Naive thymus-derived CD8-positive, alpha-beta T cell (primary cell): ENCODE results near the gene LMX1A. TPM values are rescaled to one million over a fixed set of nuclear protein-coding genes. Genes with fewer than 3 reads are reported as not detected.

Experiments used
- ATAC-seq, 2 donors: fragments of 150-1000 bp; cut with Tn5 transposase in 1 of 2; sonication (Bioruptor Pico), chemical (Tn5 transposase) in 1 of 2; 1 replicate in 1 of 2; 2 replicates in 1 of 2; pipeline ENCODE4 v1.10.0; 2021; ENCODE audit warnings: mild to moderate bottlenecking in 2 of 2, moderate library complexity in 2 of 2
- POLR2A ChIA-PET: fragments of 350-600 bp; sonication (Branson Sonifier 250); formaldehyde crosslinking; loops from one replicate; lab custom pipeline; 2021; ENCODE audit warnings: antibody characterized with exemption; lab: Charles Lee
- DNase-seq, 10 donors: peaks; one replicate each; pipeline versions ENCODE4 v3.0.0 to v3.0.0-alpha.2; 2020 to 2022
- H3K27ac Mint-ChIP-seq, 10 donors: one replicate each; pipeline ENCODE4 v1.8.0; 2020 to 2022; ENCODE audit warnings: mild to moderate bottlenecking in 10 of 10, mixed read lengths in 10 of 10, moderate library complexity in 4 of 10, inconsistent platforms in 1 of 10
- H3K27me3 Mint-ChIP-seq, 5 donors: one replicate each; pipeline ENCODE4 v1.8.0; 2021 to 2022; ENCODE audit warnings: mixed read lengths in 5 of 5
- H3K36me3 Mint-ChIP-seq, 3 donors: one replicate each; pipeline ENCODE4 v1.8.0; 2020 to 2022; ENCODE audit warnings: mixed read lengths in 3 of 3, mild to moderate bottlenecking in 2 of 3, inconsistent platforms in 1 of 3
- H3K4me1 Mint-ChIP-seq, 4 donors: one replicate each; pipeline ENCODE4 v1.8.0; 2021 to 2022; ENCODE audit warnings: mixed read lengths in 4 of 4
- H3K4me3 Mint-ChIP-seq, 10 donors: one replicate each; pipeline ENCODE4 v1.8.0; 2020 to 2022; ENCODE audit warnings: mild to moderate bottlenecking in 10 of 10, mixed read lengths in 10 of 10, moderate library complexity in 6 of 10, inconsistent platforms in 1 of 10
- H3K9me3 Mint-ChIP-seq, 9 donors: one replicate each; pipeline ENCODE4 v1.8.0; 2020 to 2022; ENCODE audit warnings: mixed read lengths in 9 of 9, mild to moderate bottlenecking in 3 of 9, inconsistent platforms in 1 of 9, moderate library complexity in 1 of 9
- polyA plus RNA-seq, 3 donors: library from polyadenylated mRNA; unstranded; fragments of 300-500 nt; fragmentation: Illumina TruSeq; gene quantifications; one replicate each; pipeline ENCODE4 v1.2.3, GENCODE V29; 2021
- total RNA-seq, 8 experiments: library from RNA in 2 of 8; stranded (reverse) in 2 of 8; gene quantifications; one replicate each; pipeline ENCODE4 v1.2.3 and lab custom pipeline; 2021 to 2026

LMX1A gene
- total and polyA plus RNA-seq, 5 experiments from 2014 or later = not detected

GRCh38 chr1:165303386-165303785 is 53.1 kb downstream of the LMX1A start:
- peak overlapping the region in 1 of 10 donors; percentile 54 for H3K27ac Mint-ChIP-seq
- H3K4me1 Mint-ChIP-seq = no peaks in the 10 kb centered on the region
- DNase-seq (no peak), ATAC-seq (no peak)
- no peaks in the 10 kb centered on the region for H3K36me3 Mint-ChIP-seq
- peaks cover 0 to 5% (median 0%) of the 10 kb centered on the region in 9 donors for H3K9me3 Mint-ChIP-seq
- H3K27me3 Mint-ChIP-seq = peaks cover 3 to 45% (median 28%) of the 10 kb centered on the region in 5 donors
- no peak overlapping the region for H3K4me3 Mint-ChIP-seq
- POLR2A ChIA-PET = no interaction called here

DNA sequence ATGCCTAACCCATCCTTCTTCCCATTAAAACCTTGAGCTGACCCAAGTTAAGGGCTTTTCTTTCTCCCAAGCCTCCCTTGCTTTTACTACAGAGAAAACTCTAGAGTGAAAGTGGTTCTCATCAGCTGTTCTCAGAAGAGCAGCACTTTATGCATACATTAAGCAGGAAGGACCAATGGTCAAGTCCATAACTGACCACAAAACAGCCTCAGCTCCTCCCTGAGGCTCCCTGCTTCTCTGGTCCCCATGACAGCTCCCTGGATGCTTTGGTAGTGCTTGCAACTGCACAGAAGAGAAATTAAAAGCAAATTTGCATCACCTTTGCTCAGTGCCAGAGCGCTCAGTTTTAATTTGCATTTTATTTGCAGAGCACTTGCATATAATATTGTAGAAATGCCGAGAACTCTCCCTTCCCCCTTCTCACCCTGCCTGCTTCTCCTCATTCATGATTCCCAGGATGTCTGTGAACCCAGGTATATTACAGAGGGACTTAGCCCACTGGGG is 56.1 kb downstream of the LMX1A start:
- Mint-ChIP-seq H3K9me3 (peaks cover 0 to 5% (median 0%) of the 10 kb centered on the region in 9 donors), H3K27me3 (peaks cover 2 to 45% (median 18%) of the 10 kb centered on the region in 5 donors), H3K27ac (no peak overlapping the region), H3K4me1 (no peaks in the 10 kb centered on the region), H3K36me3 (no peaks in the 10 kb centered on the region), H3K4me3 (no peak overlapping the region)
- POLR2A ChIA-PET = no interaction called here
- DNase-seq (no peak), ATAC-seq (no peak)

DNA sequence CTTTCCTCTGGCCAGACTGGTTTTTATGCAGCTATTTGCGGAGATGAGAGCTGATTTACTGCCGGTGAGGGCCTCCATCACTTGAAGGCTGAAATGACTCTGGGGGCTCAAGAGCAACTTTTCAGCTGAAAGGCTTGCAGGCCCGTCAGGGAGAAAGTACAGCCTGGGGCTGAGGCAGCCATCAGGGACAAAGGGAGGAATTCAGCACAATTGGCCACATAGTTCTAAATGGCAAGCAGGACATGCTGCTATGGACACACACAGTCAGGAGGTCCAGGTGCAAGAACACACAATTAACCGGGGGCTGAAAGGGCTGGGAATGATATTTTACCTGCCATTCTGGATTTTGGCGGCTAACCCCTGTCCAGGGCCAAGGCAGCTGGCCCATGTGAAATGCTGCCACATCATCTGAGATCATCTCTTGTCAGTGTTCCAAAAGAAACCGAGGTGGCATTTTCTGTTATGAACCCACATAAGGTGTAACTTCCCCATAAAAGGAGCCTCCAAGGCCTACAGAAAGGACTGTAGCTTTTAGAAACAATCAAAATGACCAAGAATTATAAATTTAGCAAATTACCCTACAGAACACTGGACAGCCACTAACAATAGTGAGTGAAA is 58.2 kb downstream of the LMX1A start:
- ATAC-seq = no peak
- H3K36me3 Mint-ChIP-seq = no peaks in the 10 kb centered on the region
- POLR2A ChIA-PET = no interaction called here
- H3K4me3 Mint-ChIP-seq = no peak overlapping the region
- H3K9me3 Mint-ChIP-seq = peaks cover 0 to 5% (median 0%) of the 10 kb centered on the region in 9 donors
- peaks cover 2 to 23% (median 9%) of the 10 kb centered on the region in 5 donors for H3K27me3 Mint-ChIP-seq
- H3K27ac Mint-ChIP-seq = no peak overlapping the region
- no peak for DNase-seq
- no peaks in the 10 kb centered on the region for H3K4me1 Mint-ChIP-seq

DNA sequence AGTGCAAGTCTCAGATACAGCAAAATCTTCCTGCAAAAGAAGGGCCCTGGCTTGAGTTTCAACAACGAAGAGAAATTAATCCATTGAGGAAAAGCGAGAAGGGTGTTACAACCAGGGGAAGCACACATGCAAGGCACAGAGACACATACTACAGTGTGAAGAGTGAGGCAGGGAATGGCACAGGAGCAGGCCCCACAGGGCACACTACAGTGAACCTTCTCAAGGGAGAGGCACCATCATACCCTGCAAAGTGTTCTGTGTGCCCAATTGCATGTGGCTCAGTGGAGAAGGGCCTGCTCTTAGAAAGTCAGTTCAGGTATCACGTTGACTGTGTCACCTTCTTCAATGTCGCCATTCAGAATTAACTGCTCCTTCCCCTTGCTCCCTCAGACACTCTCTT is 60.3 kb downstream of the LMX1A start:
- ATAC-seq = no peak
- no peak overlapping the region for H3K27ac Mint-ChIP-seq
- H3K4me1 Mint-ChIP-seq = no peaks in the 10 kb centered on the region

DNA sequence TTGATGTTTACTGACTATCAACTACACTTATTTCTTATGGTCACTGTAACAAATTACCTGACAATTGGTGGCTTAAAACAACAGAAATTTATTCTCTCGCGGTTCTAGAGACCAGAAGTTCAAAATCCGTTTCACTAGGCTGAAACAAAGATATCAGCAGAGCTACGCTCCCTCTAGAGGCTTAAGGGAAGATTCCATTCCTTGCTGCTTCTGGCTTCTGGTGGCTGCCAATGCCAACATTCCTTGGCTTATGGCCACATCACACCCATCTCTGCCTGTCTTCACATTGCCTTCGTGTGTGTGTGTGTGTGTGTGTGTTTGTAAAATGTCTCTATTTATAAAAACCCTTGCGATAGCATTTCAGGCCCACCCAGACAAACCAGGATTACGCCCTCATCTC is 66.4 kb downstream of the LMX1A start:
- no peak for DNase-seq
- Mint-ChIP-seq H3K9me3 (peaks cover 0 to 5% (median 0%) of the 10 kb centered on the region in 9 donors), H3K27me3 (peaks cover 10 to 45% (median 14%) of the 10 kb centered on the region in 5 donors), H3K36me3 (no peaks in the 10 kb centered on the region), H3K4me1 (no peaks in the 10 kb centered on the region), H3K4me3 (no peak overlapping the region), H3K27ac (no peak overlapping the region)
- POLR2A ChIA-PET = no interaction called here
- no peak for ATAC-seq

More for the DNA sequence above, 60.3 kb downstream of the LMX1A start:
- POLR2A ChIA-PET = no interaction called here
- Mint-ChIP-seq H3K9me3 (peaks cover 0 to 5% (median 0%) of the 10 kb centered on the region in 9 donors), H3K36me3 (no peaks in the 10 kb centered on the region), H3K27me3 (peaks cover 3 to 16% (median 6%) of the 10 kb centered on the region in 5 donors), H3K4me3 (no peak overlapping the region)
- DNase-seq = no peak

- DNase-seq (no peak), ATAC-seq (no peak)
- POLR2A ChIA-PET = no interaction called here
- Mint-ChIP-seq H3K27ac (no peak overlapping the region), H3K4me1 (no peaks in the 10 kb centered on the region), H3K27me3 (peaks cover 10 to 51% (median 17%) of the 10 kb centered on the region in 5 donors), H3K4me3 (no peak overlapping the region), H3K9me3 (peaks cover 0 to 5% (median 0%) of the 10 kb centered on the region in 9 donors), H3K36me3 (no peaks in the 10 kb centered on the region)
Observed at GRCh38 chr1:165289556-165289955, 67.0 kb downstream of the LMX1A start.

DNA sequence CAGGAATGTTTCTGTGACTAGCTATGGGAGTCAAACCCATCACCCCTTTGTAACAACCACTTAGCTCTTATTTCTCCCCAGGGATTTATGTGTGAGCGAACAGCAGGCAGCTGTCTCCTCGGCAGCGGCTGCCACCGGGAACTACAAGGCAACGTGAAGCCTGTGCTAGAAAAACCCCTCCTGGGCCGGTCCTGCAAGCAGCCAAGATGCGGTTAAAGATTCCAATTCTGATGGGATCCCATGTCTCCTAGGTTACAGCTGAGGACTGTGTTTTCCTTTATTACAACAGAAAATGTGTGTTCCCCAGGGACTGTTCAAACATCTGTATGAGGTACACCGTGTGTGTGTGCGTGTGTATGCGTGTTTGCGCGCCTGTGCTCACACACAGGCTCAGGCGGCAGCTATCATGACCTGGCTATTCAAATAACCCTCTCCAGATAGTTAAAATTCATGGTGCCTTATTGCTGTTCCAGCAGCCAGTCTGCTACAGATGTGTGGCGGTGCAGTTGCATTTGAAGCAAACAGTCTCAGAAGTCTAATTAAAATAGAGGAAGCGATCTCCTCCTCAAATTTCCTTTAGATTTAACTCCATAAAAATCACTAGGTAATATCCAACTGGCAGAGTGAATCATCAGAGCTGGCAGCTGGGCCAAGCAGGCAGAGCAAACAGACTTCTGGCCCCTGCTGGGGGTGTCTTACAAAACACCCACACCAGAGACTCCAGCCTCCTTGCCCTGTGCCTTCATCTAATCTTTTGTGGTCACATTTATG is 68.0 kb downstream of the LMX1A start:
- Mint-ChIP-seq H3K4me3 (no peak overlapping the region), H3K9me3 (peaks cover 0 to 5% (median 0%) of the 10 kb centered on the region in 9 donors), H3K27me3 (peaks cover 12 to 62% (median 23%) of the 10 kb centered on the region in 5 donors), H3K36me3 (no peaks in the 10 kb centered on the region), H3K4me1 (no peaks in the 10 kb centered on the region), H3K27ac (no peak overlapping the region)
- POLR2A ChIA-PET = no interaction called here
- ATAC-seq (no peak), DNase-seq (no peak)

DNA sequence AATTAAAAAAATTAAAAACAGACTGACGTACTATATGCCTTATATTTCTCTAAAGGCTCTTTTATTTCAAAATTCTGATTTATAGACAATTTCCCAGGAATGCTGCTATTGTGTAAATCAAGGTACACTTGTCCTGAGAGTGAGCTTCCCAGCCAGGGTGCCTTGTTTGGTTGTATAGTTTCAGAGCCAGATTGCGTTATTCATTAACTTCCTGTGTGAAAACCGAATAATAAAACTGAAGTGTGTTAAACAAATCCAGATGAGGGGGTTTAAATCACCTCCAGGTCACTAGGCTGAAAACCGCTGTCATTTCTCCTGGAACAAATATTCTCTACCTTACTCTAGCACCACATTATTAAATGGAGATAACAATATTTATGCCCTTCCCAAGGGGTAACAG is 68.7 kb downstream of the LMX1A start:
- Mint-ChIP-seq H3K4me3 (no peak overlapping the region), H3K36me3 (no peaks in the 10 kb centered on the region), H3K27me3 (peaks cover 15 to 69% (median 27%) of the 10 kb centered on the region in 5 donors), H3K27ac (no peak overlapping the region), H3K4me1 (peaks cover 0 to 2% (median 0%) of the 10 kb centered on the region in 4 donors), H3K9me3 (peaks cover 0 to 5% (median 0%) of the 10 kb centered on the region in 9 donors)
- no peak for ATAC-seq
- no peak for DNase-seq
- POLR2A ChIA-PET = no interaction called here

DNA sequence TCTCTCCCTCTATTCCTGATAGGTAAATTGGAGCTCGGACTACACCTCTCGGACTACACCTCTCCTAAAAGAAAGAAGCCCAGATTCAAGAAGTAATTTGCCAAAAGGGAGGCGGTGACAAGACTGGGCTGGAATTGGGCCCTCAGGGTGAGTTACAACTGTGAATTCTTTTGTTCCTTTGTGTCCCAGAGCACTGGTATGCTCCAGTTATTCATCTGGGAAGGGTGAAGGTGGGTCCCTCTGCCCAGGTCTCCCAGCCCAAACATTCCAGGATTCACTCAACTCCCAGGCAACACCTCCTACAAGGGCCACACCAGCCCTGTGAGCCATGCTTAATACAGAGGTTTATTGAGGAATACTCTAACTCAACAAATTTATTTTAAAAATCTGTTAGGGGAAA is 69.2 kb downstream of the LMX1A start:
- Mint-ChIP-seq H3K9me3 (peaks cover 0 to 5% (median 0%) of the 10 kb centered on the region in 9 donors), H3K4me3 (no peak overlapping the region), H3K4me1 (peaks cover 0 to 2% (median 0%) of the 10 kb centered on the region in 4 donors), H3K27me3 (peaks cover 14 to 74% (median 31%) of the 10 kb centered on the region in 5 donors), H3K36me3 (no peaks in the 10 kb centered on the region), H3K27ac (peak overlapping the region in 1 of 10 donors; percentile 35)
- DNase-seq (no peak), ATAC-seq (no peak)
- POLR2A ChIA-PET = no interaction called here

DNA sequence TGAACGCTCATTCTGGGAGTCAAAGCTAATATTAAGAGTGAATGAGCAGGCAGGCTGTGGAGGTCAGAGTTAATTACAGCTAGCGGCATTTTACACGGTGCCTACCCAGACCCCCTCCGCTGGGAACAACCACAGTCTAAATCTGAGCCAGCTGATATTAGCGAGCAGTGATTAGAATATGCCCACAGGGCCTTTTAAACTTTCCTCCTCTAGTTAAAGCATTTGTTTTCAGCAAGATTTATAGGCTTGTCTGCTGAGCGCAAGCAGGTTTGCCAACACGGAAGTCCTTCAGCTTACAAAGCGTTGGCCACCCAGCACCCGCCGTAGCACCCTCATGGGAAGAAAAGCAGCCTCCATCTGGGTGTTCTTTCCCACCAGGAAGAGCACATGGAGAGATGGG is 72.1 kb downstream of the LMX1A start:
- Mint-ChIP-seq H3K27me3 (peaks cover 15 to 67% (median 35%) of the 10 kb centered on the region in 5 donors), H3K36me3 (no peaks in the 10 kb centered on the region), H3K4me1 (peaks cover 0 to 2% (median 0%) of the 10 kb centered on the region in 4 donors), H3K4me3 (no peak overlapping the region), H3K27ac (no peak overlapping the region), H3K9me3 (no peaks in the 10 kb centered on the region)
- DNase-seq = no peak
- no peak for ATAC-seq
- POLR2A ChIA-PET = no interaction called here

GRCh38 chr1:165281207-165281901 is 75.2 kb downstream of the LMX1A start:
- Mint-ChIP-seq H3K27me3 (peaks cover 11 to 46% (median 34%) of the 10 kb centered on the region in 5 donors), H3K4me1 (peaks cover 0 to 2% (median 0%) of the 10 kb centered on the region in 4 donors), H3K9me3 (no peaks in the 10 kb centered on the region), H3K4me3 (no peak overlapping the region), H3K36me3 (no peaks in the 10 kb centered on the region), H3K27ac (no peak overlapping the region)
- DNase-seq (no peak), ATAC-seq (no peak)
- POLR2A ChIA-PET = no interaction called here

GRCh38 chr1:165279882-165280281 is 76.6 kb downstream of the LMX1A start:
- POLR2A ChIA-PET = no interaction called here
- Mint-ChIP-seq H3K4me3 (no peak overlapping the region), H3K27ac (no peak overlapping the region), H3K9me3 (peaks cover 0 to 2% (median 0%) of the 10 kb centered on the region in 9 donors), H3K27me3 (peaks cover 7 to 35% (median 24%) of the 10 kb centered on the region in 5 donors), H3K36me3 (no peaks in the 10 kb centered on the region), H3K4me1 (peaks cover 0 to 2% (median 0%) of the 10 kb centered on the region in 4 donors)
- ATAC-seq (no peak), DNase-seq (no peak)
